ENCODE results near the gene SH3BGRL. TPM values are rescaled to one million over a fixed set of nuclear protein-coding genes. Genes with fewer than 3 reads are reported as not detected.

The SH3BGRL gene
- total and polyA plus RNA-seq, 2 donors (not counting 1 experiment from before 2014, with no cell fraction given): 65.6 to 105 TPM

- Mint-ChIP-seq H3K27ac (no peak overlapping the region), H3K27me3 (no peaks in the 10 kb centered on the region), H3K4me1 (peaks cover 22% of the 10 kb centered on the region), H3K4me3 (no peak overlapping the region), H3K9me3 (ENCODE audit: insufficient read depth) (no peaks in the 10 kb centered on the region)
- Histone ChIP-seq H4K20me1 (ENCODE audit: control insufficient read depth, insufficient read depth, low read length, poor library complexity, severe bottlenecking) (peaks cover 7% of the 10 kb centered on the region), H3K27ac (ENCODE audit: low read length in 2 of 2) (no peak overlapping the region), H3K4me3 (ENCODE audit: control extremely low read depth in 1 of 5, extremely low read depth in 1 of 5, insufficient read depth in 1 of 5, low read depth in 2 of 5, low read length in 4 of 5) (no peak overlapping the region), H3K27me3 (replicated peaks in 1 of 4; ENCODE audit: control extremely low read depth in 1 of 4, control insufficient read depth in 3 of 4, insufficient read depth in 4 of 4, low read length in 3 of 4) (no peaks in the 10 kb centered on the region), H3K36me3 (replicated peaks in 1 of 2; ENCODE audit: control extremely low read depth in 1 of 2, control insufficient read depth in 1 of 2, extremely low read depth in 1 of 2, insufficient read depth in 2 of 2, low read length in 1 of 2) (peaks cover 0 to 8% of the 10 kb centered on the region in 2 experiments), H3K79me2 (ENCODE audit: control insufficient read depth, insufficient read depth, low read length) (peaks cover 48% of the 10 kb centered on the region), H3K4me1 (ENCODE audit: control insufficient read depth in 2 of 2, insufficient read depth in 2 of 2, low read length in 2 of 2) (no peaks in the 10 kb centered on the region), H3K9ac (ENCODE audit: low read length) (no peak overlapping the region), H3K4me2 (replicated peaks; ENCODE audit: low read depth, low read length, poor library complexity, severe bottlenecking) (no peak overlapping the region), H3K9me3 (ENCODE audit: control extremely low read depth in 1 of 3, control insufficient read depth in 2 of 3, insufficient read depth in 1 of 3, low read length in 2 of 3) (no peaks in the 10 kb centered on the region), H2AFZ (ENCODE audit: insufficient read depth, low read depth, low read length, poor library complexity, severe bottlenecking) (no peak overlapping the region)
- TF ChIP-seq, protein P1, sequence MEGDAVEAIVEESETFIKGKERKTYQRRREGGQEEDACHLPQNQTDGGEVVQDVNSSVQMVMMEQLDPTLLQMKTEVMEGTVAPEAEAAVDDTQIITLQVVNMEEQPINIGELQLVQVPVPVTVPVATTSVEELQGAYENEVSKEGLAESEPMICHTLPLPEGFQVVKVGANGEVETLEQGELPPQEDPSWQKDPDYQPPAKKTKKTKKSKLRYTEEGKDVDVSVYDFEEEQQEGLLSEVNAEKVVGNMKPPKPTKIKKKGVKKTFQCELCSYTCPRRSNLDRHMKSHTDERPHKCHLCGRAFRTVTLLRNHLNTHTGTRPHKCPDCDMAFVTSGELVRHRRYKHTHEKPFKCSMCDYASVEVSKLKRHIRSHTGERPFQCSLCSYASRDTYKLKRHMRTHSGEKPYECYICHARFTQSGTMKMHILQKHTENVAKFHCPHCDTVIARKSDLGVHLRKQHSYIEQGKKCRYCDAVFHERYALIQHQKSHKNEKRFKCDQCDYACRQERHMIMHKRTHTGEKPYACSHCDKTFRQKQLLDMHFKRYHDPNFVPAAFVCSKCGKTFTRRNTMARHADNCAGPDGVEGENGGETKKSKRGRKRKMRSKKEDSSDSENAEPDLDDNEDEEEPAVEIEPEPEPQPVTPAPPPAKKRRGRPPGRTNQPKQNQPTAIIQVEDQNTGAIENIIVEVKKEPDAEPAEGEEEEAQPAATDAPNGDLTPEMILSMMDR (IDR thresholded peaks at IDR 0.05): no peak
- no peak for TF ChIP-seq EZH2 (IDR thresholded peaks at IDR 0.05; ENCODE audit: borderline replicate concordance, insufficient read depth, low read depth, low read length, poor library complexity, severe bottlenecking)
- POLR2A ChIA-PET: no interaction called here
- no peak for DNase-seq
- intact Hi-C loops (cut with micrococcal nuclease): no loop called here
- CTCF ChIA-PET: no interaction called here
- no peak for ATAC-seq (ENCODE audit: low read depth)
- no CpG with 5 or more reads among the region's 3 CpGs for WGBS (ENCODE audit: insufficient coverage)
Measured at GRCh38 chrX:81229229-81229628, 27.3 kb downstream of the SH3BGRL start.

GRCh38 chrX:81229901-81230300 lies 28.0 kb downstream of the SH3BGRL start:
- no peak overlapping the region for H3K9ac ChIP-seq (ENCODE audit: low read length)
- H3K79me2 ChIP-seq (ENCODE audit: control insufficient read depth, insufficient read depth, low read length): peaks cover 42% of the 10 kb centered on the region
- no peaks in the 10 kb centered on the region for H3K4me1 ChIP-seq (ENCODE audit: control insufficient read depth in 2 of 2, insufficient read depth in 2 of 2, low read length in 2 of 2)
- no peaks in the 10 kb centered on the region for H3K9me3 ChIP-seq (ENCODE audit: control extremely low read depth in 1 of 3, control insufficient read depth in 2 of 3, insufficient read depth in 1 of 3, low read length in 2 of 3)
- H3K9me3 Mint-ChIP-seq (ENCODE audit: insufficient read depth): no peaks in the 10 kb centered on the region
- no peak overlapping the region for H3K4me2 ChIP-seq (replicated peaks; ENCODE audit: low read depth, low read length, poor library complexity, severe bottlenecking)
- no CpG with 5 or more reads among the region's 2 CpGs for WGBS (ENCODE audit: insufficient coverage)
- peaks cover 0 to 8% of the 10 kb centered on the region in 2 experiments for H3K36me3 ChIP-seq (replicated peaks in 1 of 2; ENCODE audit: control extremely low read depth in 1 of 2, control insufficient read depth in 1 of 2, extremely low read depth in 1 of 2, insufficient read depth in 2 of 2, low read length in 1 of 2)
- H3K4me3 Mint-ChIP-seq: no peak overlapping the region
- ChIA-PET POLR2A (no interaction called here), CTCF (no interaction called here)
- H3K27me3 Mint-ChIP-seq: no peaks in the 10 kb centered on the region
- H3K4me3 ChIP-seq (ENCODE audit: control extremely low read depth in 1 of 5, extremely low read depth in 1 of 5, insufficient read depth in 1 of 5, low read depth in 2 of 5, low read length in 4 of 5): no peak overlapping the region
- no peaks in the 10 kb centered on the region for H3K27me3 ChIP-seq (replicated peaks in 1 of 4; ENCODE audit: control extremely low read depth in 1 of 4, control insufficient read depth in 3 of 4, insufficient read depth in 4 of 4, low read length in 3 of 4)
- no peak overlapping the region for H3K27ac Mint-ChIP-seq
- no peak for ATAC-seq (ENCODE audit: low read depth)
- H4K20me1 ChIP-seq (ENCODE audit: control insufficient read depth, insufficient read depth, low read length, poor library complexity, severe bottlenecking): peaks cover 7% of the 10 kb centered on the region
- H3K27ac ChIP-seq (ENCODE audit: low read length in 2 of 2): no peak overlapping the region
- intact Hi-C loops (cut with micrococcal nuclease): no loop called here
- TF ChIP-seq, protein P1 (IDR thresholded peaks at IDR 0.05): no peak
- no peak for TF ChIP-seq EZH2 (IDR thresholded peaks at IDR 0.05; ENCODE audit: borderline replicate concordance, insufficient read depth, low read depth, low read length, poor library complexity, severe bottlenecking)
- H2AFZ ChIP-seq (ENCODE audit: insufficient read depth, low read depth, low read length, poor library complexity, severe bottlenecking): no peak overlapping the region
- no peak for DNase-seq
- H3K4me1 Mint-ChIP-seq: peaks cover 24% of the 10 kb centered on the region

All from B cell (primary cell).